ENCODE data around the gene SLC13A3.

DNA sequence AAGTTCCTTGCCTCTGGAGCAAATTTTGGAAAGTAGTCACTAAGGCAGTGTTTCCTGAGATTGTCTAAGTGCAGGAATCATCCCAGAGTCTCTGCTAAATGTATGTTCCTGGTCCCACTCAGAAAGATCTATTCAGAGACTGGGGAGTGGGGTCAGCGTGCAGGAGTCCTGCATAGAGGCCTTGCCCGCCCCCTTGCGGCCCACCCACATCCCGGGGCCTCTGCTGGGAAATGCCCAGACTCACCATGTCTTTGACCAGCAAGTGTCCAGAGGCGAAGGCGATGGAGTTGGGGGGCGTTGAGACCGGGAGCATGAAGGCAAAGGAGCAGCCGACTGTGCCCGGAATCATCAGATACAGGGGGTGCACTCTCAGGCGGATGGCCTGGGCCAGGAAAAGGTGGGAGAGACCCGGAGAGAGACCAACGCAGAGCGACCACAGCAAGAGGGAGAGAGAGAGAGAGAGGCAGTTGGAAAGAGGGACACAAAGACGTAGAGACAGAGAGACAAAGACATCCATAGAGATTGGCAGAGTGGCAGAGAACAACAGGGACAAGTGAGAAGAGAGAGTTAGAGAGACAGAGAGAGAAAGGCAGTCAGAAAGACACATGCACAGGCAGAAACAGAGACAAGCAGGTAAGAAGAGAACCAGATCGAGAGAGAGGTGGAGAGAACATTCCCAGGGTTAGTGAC is 87.9 kb downstream of the SLC13A3 start:
- no peak for TF ChIP-seq TCF12 (IDR thresholded peaks at IDR 0.05; ENCODE audit: low read depth)
- no peak for TF ChIP-seq CREB1 (IDR thresholded peaks at IDR 0.05; ENCODE audit: low read depth)
- no peak for TF ChIP-seq TAF1 (IDR thresholded peaks at IDR 0.05; ENCODE audit: low read depth)
- TF ChIP-seq, protein P1, sequence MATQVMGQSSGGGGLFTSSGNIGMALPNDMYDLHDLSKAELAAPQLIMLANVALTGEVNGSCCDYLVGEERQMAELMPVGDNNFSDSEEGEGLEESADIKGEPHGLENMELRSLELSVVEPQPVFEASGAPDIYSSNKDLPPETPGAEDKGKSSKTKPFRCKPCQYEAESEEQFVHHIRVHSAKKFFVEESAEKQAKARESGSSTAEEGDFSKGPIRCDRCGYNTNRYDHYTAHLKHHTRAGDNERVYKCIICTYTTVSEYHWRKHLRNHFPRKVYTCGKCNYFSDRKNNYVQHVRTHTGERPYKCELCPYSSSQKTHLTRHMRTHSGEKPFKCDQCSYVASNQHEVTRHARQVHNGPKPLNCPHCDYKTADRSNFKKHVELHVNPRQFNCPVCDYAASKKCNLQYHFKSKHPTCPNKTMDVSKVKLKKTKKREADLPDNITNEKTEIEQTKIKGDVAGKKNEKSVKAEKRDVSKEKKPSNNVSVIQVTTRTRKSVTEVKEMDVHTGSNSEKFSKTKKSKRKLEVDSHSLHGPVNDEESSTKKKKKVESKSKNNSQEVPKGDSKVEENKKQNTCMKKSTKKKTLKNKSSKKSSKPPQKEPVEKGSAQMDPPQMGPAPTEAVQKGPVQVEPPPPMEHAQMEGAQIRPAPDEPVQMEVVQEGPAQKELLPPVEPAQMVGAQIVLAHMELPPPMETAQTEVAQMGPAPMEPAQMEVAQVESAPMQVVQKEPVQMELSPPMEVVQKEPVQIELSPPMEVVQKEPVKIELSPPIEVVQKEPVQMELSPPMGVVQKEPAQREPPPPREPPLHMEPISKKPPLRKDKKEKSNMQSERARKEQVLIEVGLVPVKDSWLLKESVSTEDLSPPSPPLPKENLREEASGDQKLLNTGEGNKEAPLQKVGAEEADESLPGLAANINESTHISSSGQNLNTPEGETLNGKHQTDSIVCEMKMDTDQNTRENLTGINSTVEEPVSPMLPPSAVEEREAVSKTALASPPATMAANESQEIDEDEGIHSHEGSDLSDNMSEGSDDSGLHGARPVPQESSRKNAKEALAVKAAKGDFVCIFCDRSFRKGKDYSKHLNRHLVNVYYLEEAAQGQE (IDR thresholded peaks at IDR 0.05; ENCODE audit: low read depth), result no peak
- TF ChIP-seq CEBPB (IDR thresholded peaks at IDR 0.05), result no peak
- TF ChIP-seq YY1 (IDR thresholded peaks at IDR 0.05; ENCODE audit: low read depth), result no peak

Measured in Ishikawa (cell line).